NCI-H146 treated with DMSO at 0.1 percent for 48 hours (cell line): Measurements from ENCODE around the gene ATXN10.

Experiments
- DNase-seq: peaks from one replicate; lab custom pipeline; 2025; ENCODE audit not compliant: unreplicated experiment; lab: John Stamatoyannopoulos, UW

ATXN10 gene

DNA sequence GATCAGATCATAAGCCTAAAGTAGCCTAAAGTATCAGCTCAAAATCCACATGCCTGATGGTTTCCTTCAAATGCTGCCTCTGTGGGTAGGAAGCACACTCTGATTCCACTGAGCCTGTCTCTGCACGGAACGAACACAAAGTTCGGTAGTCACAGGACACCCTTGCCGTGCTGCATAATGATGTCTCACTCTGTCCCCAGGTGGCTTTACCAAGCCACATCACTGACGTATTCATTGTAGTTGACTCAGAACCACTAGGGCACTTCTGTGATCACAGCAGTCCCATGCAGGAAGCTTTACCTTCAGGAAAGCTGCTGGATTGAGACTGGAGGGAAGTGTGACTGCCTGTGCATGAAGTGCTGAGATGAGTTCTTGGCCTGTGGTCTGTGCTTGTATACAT is 147.7 kb downstream of the ATXN10 start:
- no peak for DNase-seq

DNA sequence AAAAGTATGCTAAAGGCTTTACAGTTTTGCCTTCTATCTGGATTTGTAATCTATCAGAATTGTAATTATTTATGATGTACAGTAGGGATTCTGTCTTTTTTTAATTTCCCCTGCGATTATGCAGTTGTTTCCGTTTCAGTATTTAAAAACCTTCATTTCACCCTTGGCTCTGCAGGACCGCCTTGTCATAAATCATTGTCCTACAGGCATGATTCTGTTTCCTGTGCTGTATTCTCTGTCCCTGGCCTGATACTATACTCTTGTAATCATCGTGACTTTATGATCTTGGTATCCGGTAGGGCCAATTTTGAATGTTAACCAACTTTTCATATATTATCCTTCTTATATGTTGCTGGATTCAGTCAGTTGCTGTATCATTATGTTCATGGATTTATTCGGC is 151.7 kb downstream of the ATXN10 start:
- DNase-seq = no peak

DNA sequence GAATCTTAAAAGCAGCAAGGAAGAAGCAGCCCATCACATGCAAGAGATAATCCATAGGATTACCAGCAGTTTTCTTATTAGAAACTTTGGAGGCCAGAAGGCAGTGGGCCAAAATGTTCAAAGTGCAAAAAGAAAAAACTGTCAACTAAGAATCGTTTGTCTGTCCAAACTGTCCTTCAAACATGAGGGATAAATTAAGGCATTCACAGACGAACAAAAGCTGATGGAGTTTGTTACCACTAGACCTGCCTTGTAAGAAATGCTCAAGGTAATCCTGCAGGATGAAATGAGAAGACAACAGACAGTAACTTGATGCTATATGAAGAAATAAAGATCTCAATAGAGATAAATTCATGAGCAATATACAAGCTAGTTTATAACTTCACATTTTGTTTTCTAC is 154.9 kb downstream of the ATXN10 start:
- DNase-seq = no peak

DNA sequence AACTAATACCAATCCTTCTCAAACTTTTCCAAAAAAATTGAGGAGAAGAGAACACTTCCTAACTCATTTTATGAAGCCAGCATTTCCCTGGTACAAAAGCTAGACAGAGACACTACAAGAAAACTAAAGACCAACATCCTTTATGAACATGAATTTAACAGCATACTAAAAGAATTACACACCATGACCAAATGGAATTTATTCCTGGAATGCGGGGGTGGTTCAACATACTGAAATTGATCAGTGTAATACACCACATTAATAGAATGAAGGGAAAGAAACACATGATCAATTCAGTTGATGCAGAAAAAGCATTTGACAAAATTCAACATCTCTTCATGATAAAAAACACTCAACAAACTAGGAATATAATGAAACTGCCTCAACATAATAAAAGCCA is 157.2 kb downstream of the ATXN10 start:
- no peak for DNase-seq

DNA sequence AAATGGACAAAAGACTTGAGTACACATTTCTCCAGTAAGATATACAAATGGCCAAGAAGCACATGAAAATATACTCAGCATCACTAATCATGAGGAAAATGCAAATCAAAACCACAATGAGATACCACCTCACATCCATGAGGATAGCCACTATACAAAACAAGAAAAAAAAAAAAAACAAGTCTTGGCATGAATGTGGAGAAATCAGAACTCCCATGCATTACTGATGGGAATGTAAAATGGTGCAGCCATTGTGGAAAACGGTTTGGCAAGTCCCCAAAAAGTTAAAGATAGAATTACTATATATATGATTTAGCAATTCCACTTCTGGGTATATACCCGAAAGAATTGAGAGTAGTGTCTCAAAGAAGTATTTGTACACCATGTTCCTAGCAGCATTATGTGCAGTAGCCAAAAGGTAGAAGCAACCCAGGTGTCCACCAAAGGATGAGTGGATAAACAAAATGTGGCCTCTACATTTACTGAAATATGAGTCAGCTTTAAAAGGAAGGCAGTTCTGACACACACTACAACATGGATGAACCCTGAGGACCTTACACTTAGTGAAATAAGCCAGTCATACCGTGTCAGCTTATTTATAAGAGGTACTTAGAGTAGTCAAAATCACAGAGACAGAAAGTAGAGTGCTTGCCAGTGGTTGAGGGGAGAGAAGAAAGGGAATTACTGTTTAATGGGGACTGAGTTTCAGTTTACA is 159.1 kb downstream of the ATXN10 start:
- no peak for DNase-seq

DNA sequence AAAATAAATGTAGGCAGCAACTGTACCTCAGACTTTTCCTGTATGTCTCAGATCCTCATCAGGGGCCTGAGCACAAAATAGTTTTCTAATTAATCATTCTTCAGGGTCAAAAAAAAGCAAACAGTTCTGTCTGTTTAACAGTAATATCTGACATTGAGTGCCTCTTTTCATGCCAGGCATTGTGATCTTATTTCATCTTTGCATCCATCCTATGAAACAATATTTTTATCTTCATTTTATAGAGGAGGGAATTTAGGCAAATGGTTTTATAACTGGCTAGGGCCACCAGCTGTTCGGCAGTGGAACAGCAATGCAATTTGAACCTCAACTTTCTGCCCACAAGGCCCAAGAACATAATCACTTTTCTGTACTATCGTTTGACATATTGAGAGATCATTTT is 159.8 kb downstream of the ATXN10 start:
- no peak for DNase-seq

DNA sequence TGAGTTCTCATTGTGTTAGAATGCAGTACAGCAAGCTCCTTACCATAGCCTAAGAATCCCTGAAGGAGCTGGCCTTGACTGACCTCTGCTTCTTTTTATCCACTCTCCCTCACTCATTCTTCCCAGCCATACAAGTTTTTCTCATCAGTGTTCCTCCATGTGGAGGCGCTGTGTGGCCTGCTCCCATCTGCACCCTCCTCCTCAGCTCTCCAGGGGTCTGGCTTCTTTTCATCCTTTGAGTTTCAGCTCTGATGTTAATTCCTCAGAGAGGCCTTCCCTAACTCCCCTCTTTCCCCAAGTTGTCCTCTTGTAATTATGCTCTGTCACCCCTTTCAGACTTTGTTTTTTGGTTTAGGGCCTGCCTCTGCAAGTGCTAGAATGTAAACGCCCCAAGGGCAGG is 160.5 kb downstream of the ATXN10 start:
- DNase-seq = no peak

DNA sequence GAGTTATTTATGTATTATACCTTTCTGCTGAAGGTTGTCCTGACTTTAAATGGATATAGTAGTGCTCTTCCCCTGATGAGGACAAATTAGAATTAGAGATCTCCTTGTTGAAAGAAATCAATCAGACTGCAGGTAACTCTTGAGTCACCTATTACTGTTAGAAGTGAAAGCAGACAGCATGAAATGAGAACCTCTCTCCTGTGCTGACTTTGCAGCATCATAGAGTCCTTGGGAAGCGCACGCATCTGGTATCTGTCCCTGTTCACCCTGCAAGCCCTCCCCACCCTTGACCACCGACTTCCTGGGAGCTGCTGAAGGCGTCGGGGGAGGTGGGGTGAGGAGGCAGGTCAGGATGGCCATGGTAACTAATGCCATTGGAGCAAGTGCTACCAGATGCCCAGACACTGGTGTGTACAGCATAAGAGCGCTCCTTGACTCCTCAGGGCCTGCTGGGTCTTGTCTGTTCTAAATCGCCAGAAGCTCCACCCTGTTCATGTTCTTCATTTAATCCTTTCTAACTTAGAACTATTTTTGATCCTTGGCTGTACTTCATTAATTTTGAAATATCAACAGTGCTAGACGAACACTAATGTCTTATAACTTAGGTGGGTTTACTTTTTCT is 161.4 kb downstream of the ATXN10 start:
- no peak for DNase-seq

DNA sequence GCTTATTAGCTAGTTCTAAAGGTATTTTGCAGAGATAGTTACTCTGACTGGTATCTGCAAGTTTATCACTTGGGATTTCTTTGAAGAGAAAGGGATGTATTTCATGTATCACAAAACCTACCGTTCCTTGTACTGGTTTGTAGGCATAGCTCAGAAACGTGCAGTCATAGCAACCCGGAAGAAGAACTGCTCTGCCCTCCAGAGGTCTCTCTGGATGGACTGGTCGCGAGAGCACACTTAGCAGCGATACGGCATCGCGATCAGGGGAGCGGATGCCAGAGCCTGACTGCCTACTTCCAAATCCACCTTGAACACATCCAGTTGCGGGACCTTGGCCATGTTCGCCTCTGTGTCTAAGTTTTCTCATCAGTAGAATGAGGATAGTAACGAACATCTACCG is 162.0 kb downstream of the ATXN10 start:
- DNase-seq = no peak

DNA sequence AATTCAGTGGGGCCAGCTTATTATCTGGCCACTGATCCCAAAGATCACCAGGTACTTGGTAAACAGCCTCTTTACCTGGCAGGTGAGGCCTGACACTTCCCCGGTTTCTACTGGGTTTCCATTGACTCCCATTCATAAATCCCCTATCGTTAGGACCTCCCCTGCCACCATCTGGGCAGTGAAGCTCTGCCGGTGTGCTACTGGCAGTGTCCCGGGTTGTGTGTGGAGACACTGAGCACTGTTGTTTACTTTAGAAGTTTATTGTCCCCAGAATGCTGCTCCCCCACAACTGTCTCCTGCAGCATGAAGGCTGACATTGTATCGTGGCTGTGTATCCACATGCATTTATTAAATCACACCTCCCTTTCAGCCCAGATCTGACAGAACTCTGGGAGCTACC is 162.6 kb downstream of the ATXN10 start:
- DNase-seq = no peak

DNA sequence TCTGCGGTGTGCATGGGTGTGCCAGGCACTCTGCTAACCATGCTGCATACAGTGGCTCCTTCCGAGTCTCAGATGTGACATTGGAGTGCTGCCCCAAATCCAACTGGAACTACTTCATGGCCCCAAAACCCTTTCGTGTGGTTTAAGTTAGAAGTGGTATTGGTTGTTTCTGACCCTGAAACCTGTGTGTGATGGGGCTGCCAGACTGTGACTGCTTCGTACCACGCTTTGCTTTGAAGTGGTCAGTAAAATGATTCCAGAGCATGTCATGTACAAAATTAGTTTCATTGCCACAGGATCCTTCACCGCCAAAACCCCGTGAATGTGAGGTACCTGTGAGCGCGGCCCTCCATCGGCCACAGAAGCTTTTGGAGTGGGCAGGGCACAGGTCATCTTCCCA is 163.2 kb downstream of the ATXN10 start:
- DNase-seq = no peak

DNA sequence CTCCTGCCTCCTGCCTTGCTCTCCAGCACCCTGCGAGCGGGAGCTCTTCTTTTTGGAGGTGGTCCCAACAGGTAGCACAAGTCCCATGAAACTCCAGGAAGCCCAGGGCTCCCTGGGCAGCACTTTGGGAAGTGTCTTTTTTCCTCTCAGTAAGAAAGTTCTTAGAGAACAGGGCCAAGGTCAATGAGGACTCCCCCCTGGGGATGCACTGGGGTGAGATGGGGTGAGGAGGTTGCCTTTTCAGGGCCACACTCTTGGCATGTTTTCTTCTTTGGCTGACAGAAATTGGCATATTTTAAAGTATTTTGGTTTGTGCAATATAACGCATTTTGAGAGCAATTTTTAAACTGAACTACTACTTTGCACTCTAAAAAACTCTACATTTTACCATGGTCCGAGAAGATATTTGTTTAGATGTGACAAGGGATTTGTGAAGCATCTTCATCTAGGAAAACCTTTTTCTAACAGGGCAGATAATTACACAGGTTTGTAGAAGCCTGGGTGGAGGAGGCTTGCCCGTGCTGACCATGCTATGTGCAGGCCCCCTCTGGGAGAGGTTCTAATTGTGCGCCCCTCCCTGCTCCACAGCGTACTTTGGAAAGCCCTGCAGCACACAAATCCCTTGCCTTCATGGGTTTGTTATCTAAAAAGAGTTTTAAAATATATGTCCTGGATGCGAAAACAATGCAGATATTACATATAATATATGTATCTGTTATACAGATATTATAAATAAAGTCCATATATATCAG is 165.0 kb downstream of the ATXN10 start:
- no peak for DNase-seq

DNA sequence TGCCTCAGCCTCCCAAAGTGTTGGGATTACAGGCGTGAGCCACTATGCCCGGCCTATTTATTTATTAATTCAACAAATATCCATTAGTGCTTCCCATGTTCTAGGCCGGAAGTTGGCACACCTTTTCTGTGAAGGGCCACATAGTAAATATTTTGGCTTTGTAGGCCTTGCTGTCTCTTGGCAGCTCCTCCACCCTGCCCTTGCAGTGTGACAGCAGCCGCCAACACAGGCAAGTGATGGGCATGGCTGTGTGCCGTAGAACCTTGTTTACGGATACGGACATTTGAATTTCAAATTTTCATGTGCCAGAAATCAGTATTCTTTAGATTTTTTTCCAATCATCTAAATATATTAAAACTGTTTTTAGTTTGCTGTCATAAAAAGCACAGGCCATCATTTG is 165.9 kb downstream of the ATXN10 start:
- no peak for DNase-seq

DNA sequence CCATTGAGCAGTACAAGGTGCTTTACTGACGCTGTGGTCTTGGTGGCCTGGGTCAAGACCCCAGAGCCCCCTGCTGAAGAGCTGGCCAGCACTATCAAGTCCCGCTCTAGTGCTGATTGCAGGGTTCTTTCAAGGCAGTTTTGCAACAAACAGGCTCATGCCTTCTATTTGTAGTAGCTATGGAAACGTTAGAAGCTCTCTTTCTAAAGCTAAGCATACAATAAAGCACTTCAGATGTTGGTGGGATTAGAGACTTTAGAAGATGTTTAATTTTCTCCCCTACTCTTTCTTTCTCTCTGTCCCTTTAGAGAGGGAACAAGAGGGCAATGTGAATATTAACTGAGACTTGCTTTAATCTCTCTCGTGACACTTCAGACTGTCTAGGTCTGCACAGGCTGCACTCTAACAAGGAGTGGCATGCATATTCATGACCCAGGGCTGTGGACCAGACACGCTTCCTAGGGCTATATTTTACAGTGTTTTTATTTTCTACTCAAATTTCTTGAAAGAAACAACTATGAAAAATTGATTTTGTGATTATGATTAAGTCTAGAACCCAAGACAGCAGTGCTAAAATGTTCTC is 166.8 kb downstream of the ATXN10 start:
- no peak for DNase-seq

DNA sequence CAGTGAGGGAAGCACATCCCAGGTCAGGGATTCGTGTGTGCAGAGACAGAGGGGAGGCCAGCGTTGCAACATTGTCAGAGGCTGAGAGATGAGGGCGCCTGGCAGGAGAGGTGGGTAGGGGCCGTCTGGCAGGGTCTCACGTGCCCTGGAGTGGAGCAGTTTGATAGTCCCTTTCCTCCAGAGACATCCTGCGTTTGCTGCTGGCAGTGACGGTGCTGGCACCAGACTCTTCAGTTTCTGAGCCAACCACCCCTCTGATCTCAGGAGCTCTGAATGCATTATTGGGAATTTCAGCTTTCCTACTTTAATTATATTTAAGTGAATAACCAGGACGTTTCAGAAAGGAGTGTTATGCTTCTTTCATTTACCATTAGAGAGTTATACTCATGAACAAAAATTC is 168.8 kb downstream of the ATXN10 start:
- no peak for DNase-seq

DNA sequence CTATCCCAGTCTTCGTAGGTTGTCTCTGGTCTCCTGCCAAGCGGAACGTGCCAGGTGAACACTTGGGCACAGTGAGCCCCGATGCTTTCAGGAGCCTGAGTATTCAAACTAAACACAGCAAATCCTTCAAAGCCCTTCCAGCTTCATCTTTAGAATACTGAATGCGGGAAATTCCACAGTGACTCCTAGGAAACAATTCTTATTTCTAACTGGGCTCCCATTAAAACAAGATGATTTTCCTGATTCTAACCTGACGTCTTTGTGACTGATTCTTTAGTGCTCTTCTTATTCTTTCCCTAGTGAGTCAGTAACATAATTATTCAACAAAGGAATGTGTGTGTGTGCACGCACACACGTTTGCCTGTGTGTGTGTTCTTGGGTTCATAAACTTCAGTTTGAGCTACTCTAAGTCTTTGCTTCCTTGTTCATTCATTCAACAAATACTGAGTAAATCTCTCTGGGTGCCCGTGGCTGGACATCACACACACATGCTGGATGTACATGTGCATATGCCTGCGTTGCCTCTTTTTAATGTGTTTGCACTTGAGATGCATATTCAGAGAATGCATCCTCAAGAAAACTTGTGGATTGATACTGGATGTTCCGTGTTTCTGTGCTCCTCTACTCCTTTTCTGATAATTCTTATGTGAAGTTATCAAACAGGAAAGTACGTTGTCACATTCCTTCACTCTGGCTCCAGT is 170.8 kb downstream of the ATXN10 start:
- DNase-seq = no peak

DNA sequence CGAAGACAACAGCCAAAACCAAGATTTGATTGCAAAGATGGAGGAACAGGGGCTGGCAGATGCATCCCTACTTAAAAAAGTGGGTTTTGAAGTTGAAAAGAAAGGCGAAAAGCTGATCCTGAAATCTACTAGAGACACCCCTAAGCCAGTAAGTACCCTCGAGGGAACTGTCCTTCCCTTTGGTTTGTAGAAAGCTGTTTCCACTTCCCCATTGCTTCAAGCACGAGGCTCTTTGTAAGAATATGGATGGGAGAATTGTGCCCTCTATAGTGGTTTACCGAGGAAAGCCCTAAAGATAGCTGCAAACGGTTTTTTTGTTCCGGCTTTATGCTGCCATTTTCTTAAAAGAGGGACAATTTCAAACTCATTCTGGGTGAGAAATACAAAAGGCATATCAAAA is 171.4 kb downstream of the ATXN10 start:
- DNase-seq = no peak

DNA sequence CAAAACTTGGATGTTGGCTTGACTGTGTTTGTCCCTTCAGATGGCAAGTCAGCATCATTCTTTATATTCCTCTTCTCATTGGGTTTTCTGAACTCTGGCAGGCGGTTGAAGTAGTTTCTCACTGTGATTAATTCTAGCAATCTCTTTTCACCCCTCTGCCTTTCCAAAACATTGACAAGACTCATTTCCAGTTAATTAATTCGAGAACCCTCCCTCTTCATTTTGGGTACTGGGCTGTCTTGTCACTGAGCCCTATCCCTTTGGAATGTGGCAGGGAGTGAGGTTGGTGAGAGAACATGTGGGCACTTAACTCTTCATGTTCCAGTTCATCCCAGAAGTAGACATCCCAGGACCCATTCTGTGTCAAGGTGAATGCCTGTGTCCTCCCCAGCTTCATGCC is 172.4 kb downstream of the ATXN10 start:
- no peak for DNase-seq

DNA sequence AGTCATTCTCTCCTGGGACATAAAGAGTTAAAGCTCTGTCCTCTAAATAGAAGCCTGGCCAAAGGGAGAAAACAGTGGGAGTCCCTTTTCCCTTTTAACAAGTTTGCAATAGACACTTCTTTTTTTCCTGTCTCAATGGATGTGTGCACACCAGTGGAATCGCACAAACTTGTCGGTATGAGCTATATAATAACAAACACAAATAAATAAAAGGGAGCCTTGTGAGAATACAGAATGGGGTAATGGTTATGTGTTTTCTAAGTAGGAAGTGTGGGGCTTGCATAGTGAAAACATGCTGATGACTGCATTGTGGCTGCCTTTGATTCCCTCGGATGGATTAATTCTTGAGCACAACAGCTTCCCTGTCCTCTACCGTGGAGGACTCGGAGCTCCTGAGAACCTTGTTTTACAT is 173.4 kb downstream of the ATXN10 start:
- DNase-seq = no peak

DNA sequence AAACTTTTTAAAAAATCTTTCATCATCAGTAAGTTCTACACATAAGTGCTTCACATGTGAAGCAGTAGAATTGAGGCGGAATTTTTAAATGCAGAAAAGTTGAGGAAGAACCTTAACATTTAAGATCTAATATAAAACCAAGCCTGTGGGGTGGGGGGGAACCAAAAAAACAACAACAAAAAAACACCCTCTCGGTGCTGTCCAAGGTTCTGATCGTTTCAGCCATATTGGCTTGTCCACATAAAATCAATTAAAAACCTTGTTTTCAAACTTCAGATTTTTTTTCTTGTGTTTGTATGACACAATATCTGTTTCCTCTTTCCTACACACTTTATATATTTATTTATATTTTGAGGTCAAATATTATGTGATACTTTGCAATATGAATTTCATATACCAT is 175.3 kb downstream of the ATXN10 start:
- DNase-seq = no peak

DNA sequence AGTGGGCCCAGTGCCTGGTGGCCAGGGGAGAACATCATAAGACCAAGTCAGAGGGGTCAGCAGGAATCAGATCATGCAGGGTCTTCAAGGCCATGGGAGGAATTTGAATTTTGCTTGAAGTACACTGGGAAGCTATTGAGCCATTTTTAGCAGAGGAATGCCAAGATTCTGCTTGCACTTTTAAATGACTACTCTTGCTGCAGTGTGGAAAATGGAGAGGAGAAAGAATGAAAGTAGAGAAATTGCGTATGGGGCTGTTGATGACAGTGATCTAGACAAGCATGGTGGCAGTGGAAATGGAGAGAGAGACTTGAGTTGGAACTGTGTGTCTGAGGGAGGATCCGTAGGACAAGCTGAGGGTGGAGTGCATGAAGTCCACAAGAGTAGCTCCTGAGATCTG is 177.3 kb downstream of the ATXN10 start:
- DNase-seq = no peak
